Measurements from ENCODE around the gene ZKSCAN1. TPM values are rescaled to one million over a fixed set of nuclear protein-coding genes. Genes with fewer than 3 reads are reported as not detected.

The ZKSCAN1 gene
- total RNA-seq, 1 donor, result 35.3 TPM

GRCh38 chr7:100075418-100075817 lies 60.0 kb downstream of the ZKSCAN1 start:
- no peak for DNase-seq (ENCODE audit: low read depth in 2 of 3, low spot score in 2 of 3)

DNA sequence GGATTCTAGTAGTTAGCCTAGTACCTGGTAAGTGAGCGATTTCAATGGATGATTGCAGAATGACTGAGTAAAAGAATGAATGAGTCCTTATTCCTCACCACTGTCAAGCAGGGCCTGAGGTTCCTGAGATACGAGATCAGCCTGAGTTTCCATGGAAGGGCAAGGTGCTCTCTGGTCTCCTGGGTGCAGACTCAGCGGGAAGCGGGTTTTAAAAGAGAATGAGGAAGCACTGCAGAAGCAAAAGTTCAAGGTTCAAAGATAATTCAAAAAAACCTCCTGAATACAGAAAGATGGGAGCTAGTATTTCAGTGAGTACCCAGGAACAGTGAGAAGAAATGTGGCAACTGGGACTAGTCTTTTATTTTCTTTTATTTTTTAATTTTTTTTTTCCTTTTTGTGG lies 61.8 kb downstream of the ZKSCAN1 start:
- no peak for DNase-seq (ENCODE audit: low read depth in 2 of 3, low spot score in 2 of 3)

GRCh38 chr7:100079024-100079560 lies 63.7 kb downstream of the ZKSCAN1 start:
- no peak for DNase-seq (ENCODE audit: low read depth in 2 of 3, low spot score in 2 of 3)

DNA sequence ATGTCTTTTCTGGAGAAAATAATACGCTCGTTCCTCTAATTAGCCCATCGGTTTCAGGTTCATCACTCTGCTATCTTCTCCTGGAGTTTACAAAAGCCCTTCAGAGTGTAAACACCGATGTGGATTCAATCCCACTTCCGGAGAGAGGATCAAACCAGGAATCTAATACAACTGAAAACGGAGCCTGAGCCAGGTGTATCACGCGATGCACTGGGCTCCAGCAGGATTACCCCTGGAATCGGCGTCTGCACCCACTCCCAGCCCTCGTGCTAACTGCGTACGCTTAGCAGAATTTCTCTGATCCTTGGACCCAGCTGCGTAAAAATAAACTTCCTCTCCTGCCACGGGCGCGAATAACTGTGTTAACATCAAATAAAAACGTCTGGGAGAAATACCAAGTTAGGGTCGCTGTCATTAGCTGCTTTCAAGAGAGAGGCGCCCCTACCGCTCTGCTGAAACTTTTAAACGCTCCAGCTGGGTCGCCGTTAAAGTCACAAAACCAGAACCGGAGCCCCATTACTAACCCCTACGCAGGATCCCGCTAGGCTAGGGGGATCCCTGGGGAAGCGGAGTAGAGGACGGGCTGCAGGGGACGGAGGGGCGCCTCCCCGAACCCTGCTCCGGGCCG lies 65.6 kb downstream of the ZKSCAN1 start:
- DNase-seq (ENCODE audit: low read depth in 2 of 3, low spot score in 2 of 3), result peak in 2 of 3 donors; percentile 16 to 41

GRCh38 chr7:100081535-100082102 lies 66.2 kb downstream of the ZKSCAN1 start, which contains the start of gene ZNF3:
TSS of gene ZNF3 (minus strand) at chr7:100081723. CDS start at chr7:100077357, 4,366 bp downstream.
- peak; percentile 92 to 100 (median 99) for DNase-seq (ENCODE audit: low read depth in 2 of 3, low spot score in 2 of 3)

GRCh38 chr7:100082978-100083377 lies 67.6 kb downstream of the ZKSCAN1 start:
- no peak for DNase-seq (ENCODE audit: low read depth in 2 of 3, low spot score in 2 of 3)

DNA sequence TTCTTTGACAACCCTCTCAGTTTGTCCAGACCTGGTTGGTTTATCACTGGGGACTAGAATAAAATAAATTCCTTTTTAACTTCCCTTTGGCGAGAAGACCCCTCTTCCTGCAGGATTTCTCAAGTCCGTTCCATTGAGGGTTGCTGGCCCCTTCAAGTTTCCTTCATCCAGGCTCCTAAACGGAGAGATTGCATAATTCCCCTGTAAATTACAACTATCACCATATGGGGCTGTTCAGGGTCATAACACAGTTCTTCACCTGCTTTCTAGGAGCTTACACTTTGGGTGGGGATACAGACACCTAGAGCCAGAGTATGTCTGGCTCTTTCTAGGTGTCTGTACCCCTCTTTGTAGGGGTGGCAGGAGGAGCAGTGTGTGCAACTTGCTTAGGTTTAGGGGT lies 70.1 kb downstream of the ZKSCAN1 start:
- no peak for DNase-seq (ENCODE audit: low read depth in 2 of 3, low spot score in 2 of 3)

GRCh38 chr7:100087055-100087750 lies 71.8 kb downstream of the ZKSCAN1 start:
- no peak for DNase-seq (ENCODE audit: low read depth in 2 of 3, low spot score in 2 of 3)

GRCh38 chr7:100088095-100088620 lies 72.8 kb downstream of the ZKSCAN1 start:
- DNase-seq (ENCODE audit: low read depth in 2 of 3, low spot score in 2 of 3), result no peak

- peak; percentile 74 to 79 (median 78) for DNase-seq (ENCODE audit: low read depth in 2 of 3, low spot score in 2 of 3)
Observed at GRCh38 chr7:100088621-100089457, 73.4 kb downstream of the ZKSCAN1 start, which contains the start of gene COPS6. TSS of gene COPS6 (plus strand) at chr7:100088969. CDS start at chr7:100088991, 22 bp downstream.

- no peak for DNase-seq (ENCODE audit: low read depth in 2 of 3, low spot score in 2 of 3)
Observed at GRCh38 chr7:100089458-100090196, 74.2 kb downstream of the ZKSCAN1 start.

- no peak for DNase-seq (ENCODE audit: low read depth in 2 of 3, low spot score in 2 of 3)
Observed at GRCh38 chr7:100090527-100091410, 75.4 kb downstream of the ZKSCAN1 start.

Other genes with a start within 250 kb of the ZKSCAN1 start
- gene CYP3A4, start 231.4 kb upstream of the ZKSCAN1 start, total RNA-seq, result not detected
- not detected for gene CYP3A43, start 187.6 kb upstream of the ZKSCAN1 start, total RNA-seq
- gene OR2AE1, start 138.6 kb upstream of the ZKSCAN1 start, total RNA-seq, result 0.27 TPM
- 24.8 TPM for gene TRIM4, start 96.1 kb upstream of the ZKSCAN1 start, total RNA-seq
- gene GJC3, start 86.0 kb upstream of the ZKSCAN1 start, total RNA-seq, result 0.54 TPM
- not detected for gene AZGP1, start 39.6 kb upstream of the ZKSCAN1 start, total RNA-seq
- 11.0 TPM for gene ZSCAN21, start 34.2 kb downstream of the ZKSCAN1 start, total RNA-seq
- gene ZNF3, start 66.1 kb downstream of the ZKSCAN1 start, total RNA-seq, result 25.9 TPM
- 43.9 TPM for gene COPS6, start 73.4 kb downstream of the ZKSCAN1 start, total RNA-seq
- gene MCM7, start 85.8 kb downstream of the ZKSCAN1 start, total RNA-seq, result 217 TPM
- 24.8 TPM for gene AP4M1, start 86.0 kb downstream of the ZKSCAN1 start, total RNA-seq
- 22.4 TPM for gene TAF6, start 103.8 kb downstream of the ZKSCAN1 start, total RNA-seq
- gene CNPY4, start 104.0 kb downstream of the ZKSCAN1 start, total RNA-seq, result 11.6 TPM
- gene MBLAC1, start 111.4 kb downstream of the ZKSCAN1 start, total RNA-seq, result 3.5 TPM
- 162 TPM for gene LAMTOR4, start 133.3 kb downstream of the ZKSCAN1 start, total RNA-seq
- gene TRAPPC14, start 143.1 kb downstream of the ZKSCAN1 start, total RNA-seq, result 17.5 TPM
- gene GAL3ST4, start 153.0 kb downstream of the ZKSCAN1 start, total RNA-seq, result 0.54 TPM
- 6.2 TPM for gene GPC2, start 161.8 kb downstream of the ZKSCAN1 start, total RNA-seq
- gene STAG3, start 162.3 kb downstream of the ZKSCAN1 start, total RNA-seq, result 0.81 TPM
- gene PVRIG, start 204.4 kb downstream of the ZKSCAN1 start, total RNA-seq, result 0.54 TPM